Upper lobe of left lung (tissue), 4 donors: Measurements from ENCODE around the gene CBS.
"Not testable (repeated sequence)": the region's sequence is repeated elsewhere in the genome, so short reads cannot be mapped to it uniquely, and the experiment has no call there.

ENCODE experiments used
- CTCF ChIP-seq, 6 experiments: fragments of 450-650 bp in 4 of 6; fragments of 200-600 bp in 2 of 6; sonication (generic) in 2 of 6; IDR thresholded peaks; one replicate each; pipeline ENCODE4 v1.5.1; 2016 to 2019; ENCODE audit warnings: antibody characterized with exemption in 6 of 6
- POLR2AphosphoS5 ChIP-seq, 2 donors: sonication (generic); formaldehyde crosslinking; IDR thresholded peaks; one replicate each; pipeline ENCODE4 v1.5.1; 2017; ENCODE audit warnings: antibody characterized with exemption in 2 of 2

- TF ChIP-seq CTCF, POLR2AphosphoS5 (IDR thresholded peaks at IDR 0.05): not testable (repeated sequence)
These were observed 38.8 kb upstream of the CBS start for GRCh38 chr21:43114483-43114882.
